Measurements from ENCODE around the gene THAP3.

The THAP3 gene

DNA sequence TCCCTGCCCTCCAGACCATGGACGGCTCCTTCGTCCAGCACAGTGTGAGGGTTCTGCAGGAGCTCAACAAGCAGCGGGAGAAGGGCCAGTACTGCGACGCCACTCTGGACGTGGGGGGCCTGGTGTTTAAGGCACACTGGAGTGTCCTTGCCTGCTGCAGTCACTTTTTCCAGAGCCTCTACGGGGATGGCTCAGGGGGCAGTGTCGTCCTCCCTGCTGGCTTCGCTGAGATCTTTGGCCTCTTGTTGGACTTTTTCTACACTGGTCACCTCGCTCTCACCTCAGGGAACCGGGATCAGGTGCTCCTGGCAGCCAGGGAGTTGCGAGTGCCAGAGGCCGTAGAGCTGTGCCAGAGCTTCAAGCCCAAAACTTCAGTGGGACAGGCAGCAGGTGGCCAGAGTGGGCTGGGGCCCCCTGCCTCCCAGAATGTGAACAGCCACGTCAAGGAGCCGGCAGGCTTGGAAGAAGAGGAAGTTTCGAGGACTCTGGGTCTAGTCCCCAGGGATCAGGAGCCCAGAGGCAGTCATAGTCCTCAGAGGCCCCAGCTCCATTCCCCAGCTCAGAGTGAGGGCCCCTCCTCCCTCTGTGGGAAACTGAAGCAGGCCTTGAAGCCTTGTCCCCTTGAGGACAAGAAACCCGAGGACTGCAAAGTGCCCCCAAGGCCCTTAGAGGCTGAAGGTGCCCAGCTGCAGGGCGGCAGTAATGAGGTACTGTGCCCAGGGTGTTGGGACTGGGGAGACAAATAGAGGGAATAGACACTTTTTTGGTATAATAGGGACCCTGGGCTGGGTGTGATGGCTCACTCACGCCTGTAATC lies 43.9 kb upstream of the THAP3 start:
- DNase-seq (ENCODE audit: low read depth) = no peak
- TF ChIP-seq, protein P1, sequence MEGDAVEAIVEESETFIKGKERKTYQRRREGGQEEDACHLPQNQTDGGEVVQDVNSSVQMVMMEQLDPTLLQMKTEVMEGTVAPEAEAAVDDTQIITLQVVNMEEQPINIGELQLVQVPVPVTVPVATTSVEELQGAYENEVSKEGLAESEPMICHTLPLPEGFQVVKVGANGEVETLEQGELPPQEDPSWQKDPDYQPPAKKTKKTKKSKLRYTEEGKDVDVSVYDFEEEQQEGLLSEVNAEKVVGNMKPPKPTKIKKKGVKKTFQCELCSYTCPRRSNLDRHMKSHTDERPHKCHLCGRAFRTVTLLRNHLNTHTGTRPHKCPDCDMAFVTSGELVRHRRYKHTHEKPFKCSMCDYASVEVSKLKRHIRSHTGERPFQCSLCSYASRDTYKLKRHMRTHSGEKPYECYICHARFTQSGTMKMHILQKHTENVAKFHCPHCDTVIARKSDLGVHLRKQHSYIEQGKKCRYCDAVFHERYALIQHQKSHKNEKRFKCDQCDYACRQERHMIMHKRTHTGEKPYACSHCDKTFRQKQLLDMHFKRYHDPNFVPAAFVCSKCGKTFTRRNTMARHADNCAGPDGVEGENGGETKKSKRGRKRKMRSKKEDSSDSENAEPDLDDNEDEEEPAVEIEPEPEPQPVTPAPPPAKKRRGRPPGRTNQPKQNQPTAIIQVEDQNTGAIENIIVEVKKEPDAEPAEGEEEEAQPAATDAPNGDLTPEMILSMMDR (IDR thresholded peaks at IDR 0.05; ENCODE audit: insufficient read depth, low read depth, low read length, missing control alignments) = peak; percentile 14
- peak overlapping the region; percentile 79 for H3K4me3 ChIP-seq (ENCODE audit: low read length)

DNA sequence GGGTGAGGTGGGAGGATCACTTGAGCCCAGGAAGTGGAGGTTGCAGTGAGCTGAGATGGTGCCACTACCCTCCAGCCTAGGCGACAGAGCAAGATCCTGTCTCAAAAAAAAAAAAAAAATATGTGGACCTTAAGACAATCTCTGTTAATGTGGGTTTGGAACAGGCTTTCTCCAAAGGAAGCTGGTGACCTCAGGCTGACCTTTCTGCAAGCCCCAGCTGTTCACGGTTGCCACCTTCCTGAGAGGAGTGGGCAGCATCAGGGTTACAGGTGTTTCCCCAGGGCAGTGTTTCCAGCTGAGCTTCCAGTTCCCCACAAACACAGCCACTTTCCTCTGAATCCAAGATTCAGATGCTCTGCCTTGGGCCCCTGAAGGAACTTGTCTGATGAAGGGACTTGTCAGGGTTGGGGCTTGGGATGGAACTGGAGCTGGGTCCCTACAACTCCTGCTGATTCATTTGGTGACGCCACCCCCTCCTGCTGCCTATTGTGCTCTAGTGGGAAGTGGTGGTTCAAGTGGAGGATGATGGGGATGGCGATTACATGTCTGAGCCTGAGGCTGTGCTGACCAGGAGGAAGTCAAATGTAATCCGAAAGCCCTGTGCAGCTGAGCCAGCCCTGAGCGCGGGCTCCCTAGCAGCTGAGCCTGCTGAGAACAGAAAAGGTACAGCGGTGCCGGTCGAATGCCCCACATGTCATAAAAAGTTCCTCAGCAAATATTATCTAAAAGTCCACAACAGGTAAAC lies 42.9 kb upstream of the THAP3 start:
- no peak overlapping the region for H3K4me3 ChIP-seq (ENCODE audit: low read length)
- TF ChIP-seq, protein P1 (IDR thresholded peaks at IDR 0.05; ENCODE audit: insufficient read depth, low read depth, low read length, missing control alignments) = no peak
- DNase-seq (ENCODE audit: low read depth) = peak; percentile 86

DNA sequence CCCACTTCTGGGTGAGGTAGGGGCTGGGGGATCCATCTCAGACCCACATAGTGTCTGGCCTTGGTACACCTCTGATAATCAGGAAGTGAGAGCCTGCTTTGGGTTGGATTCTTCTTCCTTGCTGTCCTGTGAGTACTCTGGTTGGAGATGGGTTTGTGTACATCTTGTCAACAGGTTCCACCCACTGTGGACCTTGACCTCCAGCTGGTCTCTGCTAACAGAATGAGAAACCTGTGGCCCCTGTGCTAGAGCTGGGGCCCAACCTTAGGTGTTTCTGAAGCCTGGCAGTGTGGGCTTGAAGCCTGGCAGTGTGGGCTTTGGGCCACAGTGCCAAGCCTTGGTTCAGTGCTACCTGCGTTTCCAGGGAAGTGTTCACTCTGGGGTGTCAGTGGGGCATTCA lies 42.3 kb upstream of the THAP3 start:
- TF ChIP-seq, protein P1 (IDR thresholded peaks at IDR 0.05; ENCODE audit: insufficient read depth, low read depth, low read length, missing control alignments) = no peak
- H3K4me3 ChIP-seq (ENCODE audit: low read length) = no peak overlapping the region
- no peak for DNase-seq (ENCODE audit: low read depth)

DNA sequence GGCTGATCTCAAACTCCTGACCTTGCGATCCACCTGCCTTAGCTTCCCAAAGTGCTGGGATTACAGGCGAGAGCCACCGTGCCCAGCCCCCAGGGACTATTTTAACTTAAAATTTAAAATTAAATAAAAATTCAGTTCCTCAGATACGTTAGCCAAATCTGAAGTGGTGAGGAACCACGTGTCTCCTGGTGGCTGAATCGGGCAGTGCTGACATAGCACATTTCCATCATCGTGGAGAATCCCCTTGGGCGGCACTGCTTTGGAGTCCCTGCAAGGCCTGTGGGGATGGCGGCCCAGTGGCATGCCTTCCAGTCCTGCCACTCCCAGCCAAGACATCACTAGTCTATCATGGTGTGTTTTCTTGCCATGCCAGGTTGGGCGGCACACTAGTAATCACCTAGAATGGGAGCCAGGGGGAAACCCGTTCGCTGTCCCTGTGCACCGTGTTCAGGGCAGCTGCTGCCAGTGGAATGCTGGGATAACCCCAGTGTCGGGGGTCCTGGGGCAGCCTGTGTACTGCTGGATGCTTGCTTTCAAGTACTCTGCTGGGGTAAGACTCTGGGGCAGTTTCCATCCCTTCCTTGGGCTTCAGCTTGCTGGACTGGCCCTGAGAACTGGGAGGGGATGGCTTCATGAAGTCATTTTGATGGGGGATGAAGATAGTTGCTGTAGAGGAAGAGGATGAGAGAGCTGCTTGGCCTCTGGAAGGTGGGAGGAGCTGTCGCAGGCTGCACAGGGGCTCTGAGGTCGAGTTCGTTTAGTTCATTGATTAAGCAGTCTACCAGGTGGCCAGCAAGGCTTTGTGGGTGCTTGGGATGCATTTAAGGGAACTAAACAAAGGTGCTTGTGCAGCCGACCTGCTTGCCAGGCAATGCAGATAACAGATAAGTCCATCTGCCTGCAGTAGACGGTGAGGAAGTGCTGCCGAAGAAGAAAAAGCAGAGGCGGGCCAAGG lies 40.3 kb upstream of the THAP3 start:
- no peak overlapping the region for H3K4me3 ChIP-seq (ENCODE audit: low read length)
- TF ChIP-seq, protein P1 (IDR thresholded peaks at IDR 0.05; ENCODE audit: insufficient read depth, low read depth, low read length, missing control alignments) = peak; percentile 21
- no peak for DNase-seq (ENCODE audit: low read depth)

DNA sequence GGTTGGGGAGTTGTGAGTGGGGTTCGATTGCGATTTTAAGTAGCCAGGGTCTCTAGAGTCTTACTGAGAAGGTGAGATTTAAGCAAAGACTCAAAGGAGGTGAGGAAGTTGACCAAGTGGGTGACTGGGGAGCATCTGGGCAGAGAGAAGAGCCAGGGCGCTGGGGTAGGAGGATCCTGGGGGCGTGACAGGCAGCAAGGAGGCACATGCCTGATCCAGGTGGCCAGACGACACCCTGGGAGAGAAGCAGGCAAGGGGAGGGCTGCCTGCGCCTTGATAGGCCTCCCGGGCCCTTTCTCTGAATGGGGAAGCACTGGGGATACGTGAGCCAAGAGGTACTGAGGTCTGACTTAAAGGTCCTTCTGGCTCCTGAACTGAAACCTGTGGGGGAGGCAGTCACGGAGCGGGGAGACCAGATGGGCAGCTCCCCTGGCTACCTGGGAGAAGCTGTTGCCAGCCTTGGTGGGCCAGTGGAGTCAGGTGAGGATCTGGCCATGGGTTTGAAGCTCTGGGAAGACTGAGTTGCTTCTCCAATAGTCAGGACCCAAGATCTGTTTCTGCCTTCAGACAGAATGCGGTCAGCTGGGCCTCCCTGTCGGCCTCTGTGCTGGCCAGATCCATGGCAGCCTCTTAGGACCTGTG lies 39.5 kb upstream of the THAP3 start:
- no peak for DNase-seq (ENCODE audit: low read depth)
- no peak overlapping the region for H3K4me3 ChIP-seq (ENCODE audit: low read length)
- TF ChIP-seq, protein P1 (IDR thresholded peaks at IDR 0.05; ENCODE audit: insufficient read depth, low read depth, low read length, missing control alignments) = no peak

DNA sequence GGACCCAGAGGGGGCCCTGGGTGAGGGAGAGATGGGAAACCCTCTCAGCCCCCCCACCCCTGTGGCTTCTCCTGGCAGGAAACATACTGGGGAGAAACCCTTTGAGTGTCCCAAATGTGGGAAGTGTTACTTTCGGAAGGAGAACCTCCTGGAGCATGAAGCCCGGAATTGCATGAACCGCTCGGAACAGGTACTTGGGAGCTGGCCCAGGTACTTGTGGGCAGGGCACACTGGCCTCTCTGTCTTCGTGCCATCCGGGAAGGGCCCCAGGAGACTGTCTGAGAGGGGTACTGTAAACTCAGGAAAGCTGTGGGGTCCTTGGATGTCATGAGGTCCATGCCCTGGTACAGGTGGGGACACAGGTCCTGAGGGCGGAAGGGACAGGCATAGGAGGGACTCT lies 38.8 kb upstream of the THAP3 start:
- no peak overlapping the region for H3K4me3 ChIP-seq (ENCODE audit: low read length)
- TF ChIP-seq, protein P1 (IDR thresholded peaks at IDR 0.05; ENCODE audit: insufficient read depth, low read depth, low read length, missing control alignments) = no peak
- DNase-seq (ENCODE audit: low read depth) = no peak
